ENCODE results near the gene CAMK2B.

- TF ChIP-seq CTCF (IDR thresholded peaks at IDR 0.05; ENCODE audit: borderline replicate concordance, extremely low read depth, low read length, poor library complexity, severe bottlenecking) (no peak), EZH2 (IDR thresholded peaks at IDR 0.05; ENCODE audit: borderline replicate concordance, low read depth, low read length, severe bottlenecking) (no peak)
Observed at GRCh38 chr7:44224974-44225565, 100.3 kb downstream of the CAMK2B start.
